NT2/D1 (cell line): ENCODE measurements around the gene PEX1.

Experiments used
- DNase-seq: peaks from one replicate; pipeline ENCODE4 v3.0.0-alpha.2; 2011; ENCODE audit warnings: low read depth, low spot score
- H3K27me3 ChIP-seq: 2 replicates; pipeline ENCODE4 v1.6.0; 2011; ENCODE audit warnings: mild to moderate bottlenecking; ENCODE audit not compliant: insufficient read length, insufficient read depth
- H3K36me3 ChIP-seq: 2 replicates; pipeline ENCODE4 v1.6.1; 2011; ENCODE audit warnings: mild to moderate bottlenecking, low read length, mixed read lengths; ENCODE audit not compliant: insufficient read depth, insufficient read length
- H3K4me1 ChIP-seq: 2 replicates; pipeline ENCODE4 v1.5.1; 2011; ENCODE audit not compliant: insufficient read depth, insufficient read length
- H3K4me3 ChIP-seq: 2 replicates; pipeline ENCODE4 v1.5.1; 2011; ENCODE audit warnings: low read depth; ENCODE audit not compliant: insufficient read length
- H3K9ac ChIP-seq: 2 replicates; pipeline ENCODE4 v1.6.0; 2011; ENCODE audit warnings: low read depth; ENCODE audit not compliant: insufficient read length
- H3K9me3 ChIP-seq: 2 replicates; pipeline ENCODE4 v1.5.1; 2011; ENCODE audit warnings: mild to moderate bottlenecking, low read length; ENCODE audit not compliant: insufficient read depth
- SUZ12 ChIP-seq: IDR thresholded peaks from 2 replicates; pipeline ENCODE4 v1.6.1; 2011; ENCODE audit not compliant: insufficient read length, insufficient read depth; ENCODE audit errors: extremely low read depth
- YY1 ChIP-seq: IDR thresholded peaks from 2 replicates; pipeline ENCODE4 v1.6.1; 2011; ENCODE audit not compliant: insufficient read length, insufficient read depth
- ZNF274 ChIP-seq: IDR thresholded peaks from 2 replicates; pipeline ENCODE4 v1.6.1; 2011; ENCODE audit warnings: mild to moderate bottlenecking, low read depth, low read length

PEX1 gene

GRCh38 chr7:92466682-92467081, 61.6 kb downstream of the PEX1 start:
- no peaks in the 10 kb centered on the region for H3K36me3 ChIP-seq
- H3K9ac ChIP-seq, result no peak overlapping the region
- H3K4me1 ChIP-seq, result no peaks in the 10 kb centered on the region
- no peaks in the 10 kb centered on the region for H3K27me3 ChIP-seq
- H3K9me3 ChIP-seq, result no peaks in the 10 kb centered on the region
- no peak overlapping the region for H3K4me3 ChIP-seq
- no peak for DNase-seq
- TF ChIP-seq YY1, result no peak
- TF ChIP-seq SUZ12, result no peak
- no peak for TF ChIP-seq ZNF274

- Histone ChIP-seq H3K9ac (no peak overlapping the region), H3K27me3 (no peaks in the 10 kb centered on the region), H3K4me1 (no peaks in the 10 kb centered on the region), H3K4me3 (no peak overlapping the region), H3K36me3 (no peaks in the 10 kb centered on the region), H3K9me3 (no peaks in the 10 kb centered on the region)
- TF ChIP-seq SUZ12 (no peak), YY1 (no peak), ZNF274 (no peak)
- no peak for DNase-seq
Observed at GRCh38 chr7:92464515-92464914, 63.8 kb downstream of the PEX1 start.

GRCh38 chr7:92462560-92462959, 65.8 kb downstream of the PEX1 start:
- H3K9me3 ChIP-seq, result no peaks in the 10 kb centered on the region
- no peak for DNase-seq
- H3K4me1 ChIP-seq, result no peaks in the 10 kb centered on the region
- peaks cover 8% of the 10 kb centered on the region for H3K36me3 ChIP-seq
- TF ChIP-seq ZNF274, result no peak
- no peak for TF ChIP-seq SUZ12
- TF ChIP-seq YY1, result no peak
- H3K27me3 ChIP-seq, result no peaks in the 10 kb centered on the region
- H3K4me3 ChIP-seq, result no peak overlapping the region
- no peak overlapping the region for H3K9ac ChIP-seq

GRCh38 chr7:92461027-92462003, 67.0 kb downstream of the PEX1 start:
- no peaks in the 10 kb centered on the region for H3K9me3 ChIP-seq
- H3K27me3 ChIP-seq, result no peaks in the 10 kb centered on the region
- H3K4me3 ChIP-seq, result no peak overlapping the region
- DNase-seq, result no peak
- H3K4me1 ChIP-seq, result no peaks in the 10 kb centered on the region
- no peak overlapping the region for H3K9ac ChIP-seq
- TF ChIP-seq ZNF274 (no peak), SUZ12 (no peak), YY1 (no peak)
- H3K36me3 ChIP-seq, result peaks cover 15% of the 10 kb centered on the region

- H3K36me3 ChIP-seq, result peaks cover 23% of the 10 kb centered on the region
- no peak for DNase-seq
Observed at GRCh38 chr7:92460510-92460909, 67.8 kb downstream of the PEX1 start.

GRCh38 chr7:92460109-92460508, 68.2 kb downstream of the PEX1 start:
- Histone ChIP-seq H3K4me3 (no peak overlapping the region), H3K4me1 (no peaks in the 10 kb centered on the region), H3K36me3 (peaks cover 25% of the 10 kb centered on the region), H3K9me3 (no peaks in the 10 kb centered on the region), H3K9ac (no peak overlapping the region), H3K27me3 (no peaks in the 10 kb centered on the region)
- DNase-seq, result no peak
- TF ChIP-seq SUZ12, result no peak
- no peak for TF ChIP-seq YY1
- no peak for TF ChIP-seq ZNF274

More at GRCh38 chr7:92460510-92460909, 67.8 kb downstream of the PEX1 start:
- Histone ChIP-seq H3K9me3 (no peaks in the 10 kb centered on the region), H3K27me3 (no peaks in the 10 kb centered on the region), H3K4me1 (no peaks in the 10 kb centered on the region), H3K4me3 (no peak overlapping the region), H3K9ac (no peak overlapping the region)
- no peak for TF ChIP-seq YY1
- no peak for TF ChIP-seq SUZ12
- no peak for TF ChIP-seq ZNF274

GRCh38 chr7:92456236-92456635, 72.1 kb downstream of the PEX1 start:
- Histone ChIP-seq H3K36me3 (peaks cover 62% of the 10 kb centered on the region), H3K9ac (no peak overlapping the region), H3K4me3 (no peak overlapping the region), H3K4me1 (no peaks in the 10 kb centered on the region), H3K27me3 (no peaks in the 10 kb centered on the region), H3K9me3 (no peaks in the 10 kb centered on the region)
- DNase-seq, result no peak
- no peak for TF ChIP-seq ZNF274
